GM23248 (cell line): ENCODE measurements around the gene PPP2R3B. TPM values are rescaled to one million over a fixed set of nuclear protein-coding genes. Genes with fewer than 3 reads are reported as not detected.

Source experiments
- DNase-seq: peaks from one replicate; pipeline ENCODE4 v3.0.0-alpha.2; 2015
- H2AFZ ChIP-seq: fragments of 200-600 bp; sonication (generic); 2 replicates; pipeline ENCODE4 v1.6.1; 2016; ENCODE audit warnings: antibody characterized with exemption
- H3F3A ChIP-seq: fragments of 200-600 bp; sonication (generic); 2 replicates; pipeline ENCODE4 v1.6.1; 2016; ENCODE audit warnings: mild to moderate bottlenecking, antibody characterized with exemption, mixed run types; ENCODE audit not compliant: insufficient read depth
- H3K27ac ChIP-seq: fragments of 200-600 bp; sonication (generic); 2 replicates; pipeline ENCODE4 v1.5.1; 2016; ENCODE audit warnings: mild to moderate bottlenecking
- H3K27me3 ChIP-seq: fragments of 200-600 bp; sonication (generic); replicated peaks from 2 replicates; pipeline ENCODE4 v1.6.1; 2016; ENCODE audit warnings: mild to moderate bottlenecking; ENCODE audit not compliant: insufficient read depth
- H3K36me3 ChIP-seq: fragments of 200-600 bp; sonication (generic); 2 replicates; pipeline ENCODE4 v1.6.1; 2016; ENCODE audit warnings: low read depth, mild to moderate bottlenecking
- H3K4me1 ChIP-seq: fragments of 200-600 bp; sonication (generic); 2 replicates; pipeline ENCODE4 v1.6.1; 2016; ENCODE audit warnings: mild to moderate bottlenecking; ENCODE audit not compliant: insufficient read depth
- H3K4me2 ChIP-seq: fragments of 200-600 bp; sonication (generic); one replicate; pipeline ENCODE4 v1.6.1; 2016; ENCODE audit warnings: mild to moderate bottlenecking; ENCODE audit not compliant: unreplicated experiment
- H3K4me3 ChIP-seq: fragments of 200-600 bp; sonication (generic); 2 replicates; pipeline ENCODE4 v1.5.1; 2016; ENCODE audit warnings: mild to moderate bottlenecking
- H3K79me2 ChIP-seq: fragments of 200-600 bp; sonication (generic); 2 replicates; pipeline ENCODE4 v1.6.1; 2016; ENCODE audit warnings: mild to moderate bottlenecking; ENCODE audit not compliant: insufficient read depth
- H3K9ac ChIP-seq: fragments of 200-600 bp; sonication (generic); 2 replicates; pipeline ENCODE4 v1.6.1; 2016; ENCODE audit warnings: mild to moderate bottlenecking
- H3K9me2 ChIP-seq: fragments of 200-600 bp; sonication (generic); 2 replicates; pipeline ENCODE4 v1.6.1; 2016; ENCODE audit warnings: mixed run types, mild to moderate bottlenecking, moderate library complexity; ENCODE audit not compliant: insufficient read depth
- H3K9me3 ChIP-seq: fragments of 200-600 bp; sonication (generic); one replicate; pipeline ENCODE4 v1.6.1; 2017; ENCODE audit warnings: low read depth
- H4K20me1 ChIP-seq: fragments of 200-600 bp; sonication (generic); 2 replicates; pipeline ENCODE4 v1.6.0; 2016; ENCODE audit not compliant: insufficient read depth
- EZH2 ChIP-seq: fragments of 200-600 bp; sonication (generic); IDR thresholded peaks from 2 replicates; pipeline ENCODE4 v1.6.1; 2018; ENCODE audit warnings: antibody characterized with exemption, mild to moderate bottlenecking; ENCODE audit not compliant: insufficient read depth, poor library complexity, severe bottlenecking
- EZH2phosphoT487 ChIP-seq: fragments of 200-600 bp; sonication (generic); IDR thresholded peaks from 2 replicates; pipeline ENCODE4 v1.6.1; 2018; ENCODE audit warnings: antibody characterized with exemption, moderate library complexity, mild to moderate bottlenecking, low read depth; ENCODE audit not compliant: insufficient read depth
- WGBS, 2 experiments: methylation state at CpG; one replicate each; pipeline ENCODE4 v1.1.6; 2015 to 2017; ENCODE audit warnings: low lambda C conversion rate in 2 of 2, low coverage in 1 of 2; ENCODE audit errors: missing lambda C conversion rate in 2 of 2; 5-methylcytosine and 5-hydroxymethylcytosine counted together
- in situ Hi-C: fragments of 300-500 bp; cut with MboI; formaldehyde crosslinking; loops from 2 replicates; pipeline ENCODE4 v1.15.0; 2020
- polyA plus RNA-seq: library from polyadenylated mRNA; unstranded; fragments of >200 nt; fragmentation: Nextera tagmentation; extraction: Ambion mirVana; gene quantifications from 2 replicates; pipeline ENCODE4 v1.2.1, GENCODE V29; 2016
- total RNA-seq: library from RNA; depleted of rRNA; stranded (reverse); fragments of >200 nt; shearing (Covaris generic); gene quantifications from 2 replicates; pipeline ENCODE4 v1.2.3, GENCODE V29; 2014

The PPP2R3B gene
- total and polyA plus RNA-seq, 2 experiments from 2014 or later, result 7.4 to 16.6 TPM

DNA sequence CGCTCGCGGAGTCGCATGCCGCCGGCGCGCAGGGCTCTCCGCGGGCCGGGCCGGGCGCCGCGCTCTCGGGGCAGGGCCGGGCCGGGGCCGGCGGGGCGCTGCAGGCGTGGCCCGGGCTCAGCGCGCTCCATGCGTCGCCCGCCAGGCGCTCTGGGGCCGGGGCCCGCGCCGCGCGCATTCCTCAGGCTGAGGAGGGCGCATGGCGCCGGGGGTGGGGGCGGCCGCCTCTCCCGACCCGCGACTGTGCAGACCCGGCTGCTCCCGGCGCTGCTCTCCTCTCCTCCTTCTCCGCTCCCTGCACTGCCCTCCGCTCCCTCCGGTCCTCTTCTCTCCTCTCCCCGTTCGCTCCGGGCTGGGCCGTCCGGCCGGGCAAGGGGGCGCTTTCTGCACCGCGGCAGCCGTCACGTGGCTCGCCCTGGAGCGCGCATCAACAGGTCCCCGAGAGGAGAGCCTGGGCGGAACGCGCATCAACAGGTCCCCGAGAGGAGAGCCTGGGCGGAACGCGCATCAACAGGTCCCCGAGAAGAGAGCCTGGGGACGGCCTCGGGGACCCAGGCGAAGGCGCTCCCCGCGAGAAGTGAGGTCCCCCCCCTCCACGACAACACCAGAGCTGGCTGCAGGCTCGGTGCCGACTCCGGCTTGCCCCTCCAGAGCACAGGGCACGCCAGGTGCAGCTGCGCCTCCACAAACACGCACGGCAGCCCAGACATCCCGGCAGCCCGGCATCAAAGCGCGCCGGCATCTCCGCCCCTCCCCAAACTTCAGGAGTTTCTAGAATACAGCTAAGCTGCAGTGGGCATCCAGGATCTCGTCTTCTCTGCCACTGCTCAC is 12.9 kb downstream of the PPP2R3B start:
- Histone ChIP-seq H3F3A (no peaks in the 10 kb centered on the region), H3K36me3 (no peaks in the 10 kb centered on the region), H3K79me2 (no peaks in the 10 kb centered on the region), H3K4me3 (peak overlapping the region; percentile 76), H3K27ac (no peak overlapping the region), H3K4me2 (peak overlapping the region; percentile 77), H3K4me1 (no peaks in the 10 kb centered on the region), H2AFZ (peak overlapping the region; percentile 42), H3K9me2 (no peaks in the 10 kb centered on the region), H3K9ac (no peak overlapping the region), H4K20me1 (no peaks in the 10 kb centered on the region), H3K27me3 (no peaks in the 10 kb centered on the region; the same call in 1 of the 2 replicates), H3K9me3 (no peaks in the 10 kb centered on the region)
- no peak for TF ChIP-seq EZH2phosphoT487
- no peak for TF ChIP-seq EZH2
- peak; percentile 55 for DNase-seq
- in situ Hi-C loops, result no loop called here
- 1 to 3% methylated on average over 56 to 62 of the region's 93 CpGs for WGBS, 2 experiments

DNA sequence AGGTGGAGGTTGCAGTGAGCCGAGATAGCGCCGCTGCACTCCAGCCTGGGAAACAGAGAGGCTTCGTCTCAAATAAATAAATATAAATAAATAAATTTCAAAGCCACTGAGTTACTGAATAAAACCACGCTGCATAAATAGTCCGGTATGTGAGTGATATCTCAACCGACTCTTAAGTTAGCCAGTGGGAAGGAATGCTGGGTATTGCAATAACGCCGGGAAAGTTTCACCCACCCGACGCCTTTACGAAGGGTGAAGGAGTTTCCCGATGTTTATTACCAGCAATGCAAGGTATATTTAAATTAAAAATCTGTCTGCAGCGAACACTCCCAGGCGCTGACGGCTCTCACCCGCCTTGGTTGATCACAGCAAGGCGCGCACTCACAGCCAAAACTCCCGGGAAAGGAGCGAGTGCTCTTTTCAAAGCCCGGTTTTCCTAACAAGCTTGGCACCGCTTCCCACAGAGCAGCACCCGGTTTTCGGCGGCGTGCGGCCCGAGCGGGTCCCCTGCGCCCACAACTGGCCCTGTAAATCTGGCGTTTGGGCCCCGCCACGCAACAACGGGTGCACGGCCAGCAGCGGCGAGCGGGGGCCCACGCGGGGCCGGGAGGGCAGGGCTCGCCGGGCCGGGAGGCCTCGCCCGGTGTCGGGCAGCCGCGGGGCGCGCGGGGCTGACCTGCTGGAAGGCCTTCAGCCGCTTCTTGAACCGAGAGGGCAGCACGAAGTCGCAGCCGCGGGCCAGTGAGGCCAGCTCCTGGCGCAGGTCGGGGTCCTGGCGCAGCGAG is 13.7 kb downstream of the PPP2R3B start:
- Histone ChIP-seq H3K9ac (peak overlapping the region; percentile 38), H3K4me3 (peak overlapping the region; percentile 76), H3K27ac (no peak overlapping the region), H3K27me3 (no peaks in the 10 kb centered on the region; the same call in 1 of the 2 replicates), H3K36me3 (no peaks in the 10 kb centered on the region), H3K4me2 (peak overlapping the region; percentile 77), H3K4me1 (no peaks in the 10 kb centered on the region), H3K79me2 (no peaks in the 10 kb centered on the region), H3K9me3 (no peaks in the 10 kb centered on the region), H3K9me2 (no peaks in the 10 kb centered on the region), H2AFZ (no peak overlapping the region; the same call in 1 of the 2 replicates), H4K20me1 (no peaks in the 10 kb centered on the region), H3F3A (no peaks in the 10 kb centered on the region)
- TF ChIP-seq EZH2phosphoT487 (no peak), EZH2 (no peak)
- 23 to 24% methylated on average over 35 to 36 of the region's 63 CpGs for WGBS, 2 experiments
- in situ Hi-C loops, result no loop called here
- peak; percentile 38 for DNase-seq

DNA sequence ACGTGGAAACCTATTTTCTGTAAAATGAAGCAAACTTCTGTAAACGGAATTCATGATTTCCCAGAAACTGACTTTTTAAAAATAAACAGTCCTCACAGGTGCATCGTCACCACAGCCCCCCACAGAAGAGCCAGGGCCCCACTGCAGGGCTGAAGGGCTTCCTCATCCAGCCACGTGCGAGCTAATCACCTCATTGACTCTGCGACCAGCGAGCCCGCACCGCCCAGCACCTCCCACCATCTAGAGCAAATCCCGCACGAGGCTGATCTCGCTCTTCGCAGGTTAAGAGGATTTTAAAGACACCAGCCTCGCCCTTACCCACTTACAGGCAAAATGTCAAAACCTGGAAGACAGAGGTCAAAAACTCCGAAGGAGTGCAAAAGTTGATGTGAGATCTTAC is 14.8 kb downstream of the PPP2R3B start:
- no peaks in the 10 kb centered on the region for H3K36me3 ChIP-seq
- H3K4me3 ChIP-seq, result no peak overlapping the region
- no peak for DNase-seq
- H2AFZ ChIP-seq, result no peak overlapping the region
- H3K4me1 ChIP-seq, result no peaks in the 10 kb centered on the region
- H3K9ac ChIP-seq, result no peak overlapping the region
- H3F3A ChIP-seq, result no peaks in the 10 kb centered on the region
- H3K9me2 ChIP-seq, result no peaks in the 10 kb centered on the region
- no peaks in the 10 kb centered on the region for H3K9me3 ChIP-seq
- in situ Hi-C loops, result no loop called here
- 98 to 99% methylated on average over 15 of the region's 15 CpGs for WGBS, 2 experiments
- H3K27me3 ChIP-seq, result no peaks in the 10 kb centered on the region; the same call in 1 of the 2 replicates
- H3K27ac ChIP-seq, result no peak overlapping the region
- no peak for TF ChIP-seq EZH2phosphoT487
- no peak for TF ChIP-seq EZH2
- no peak overlapping the region for H3K4me2 ChIP-seq
- H4K20me1 ChIP-seq, result no peaks in the 10 kb centered on the region
- no peaks in the 10 kb centered on the region for H3K79me2 ChIP-seq

DNA sequence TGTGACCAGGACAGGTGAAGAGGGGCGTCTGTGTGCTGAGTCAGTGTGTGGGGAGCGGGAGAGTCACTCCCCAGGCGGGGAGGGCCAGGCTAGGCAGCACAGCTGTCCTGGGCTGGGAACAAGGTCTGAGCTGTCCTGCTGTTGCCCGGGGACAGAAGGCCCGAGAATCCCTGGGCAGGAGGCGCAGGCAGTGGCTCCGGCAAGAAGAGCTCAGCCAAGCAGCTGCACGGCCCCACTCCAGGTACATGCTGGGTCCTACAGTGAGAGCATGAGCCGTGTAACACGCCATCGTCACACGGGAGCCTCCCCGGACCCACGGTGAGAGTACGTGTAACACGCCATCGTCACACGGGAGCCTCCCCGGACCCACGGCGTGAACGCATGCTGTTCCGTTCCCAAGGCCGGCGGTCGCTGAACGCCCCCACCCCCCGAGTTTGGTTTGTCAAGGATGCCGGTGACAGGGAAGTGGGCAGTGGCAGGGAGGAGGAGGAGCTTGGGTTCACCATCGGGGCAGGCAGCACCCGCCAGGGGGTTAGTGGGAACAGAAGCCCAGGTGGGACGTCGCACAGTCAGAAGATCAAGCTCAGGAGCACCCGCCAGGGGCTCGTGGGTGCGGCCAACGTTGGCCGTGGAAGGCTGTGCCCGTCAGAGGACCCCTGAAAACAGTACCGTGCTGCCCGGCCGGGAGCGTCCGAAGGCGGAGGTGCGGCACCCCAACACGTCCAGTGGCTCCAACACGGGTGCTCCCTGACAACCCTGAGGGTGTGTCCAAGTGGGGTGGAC is 15.6 kb downstream of the PPP2R3B start:
- Histone ChIP-seq H3K4me3 (no peak overlapping the region), H3K36me3 (no peaks in the 10 kb centered on the region), H2AFZ (no peak overlapping the region), H3K4me1 (no peaks in the 10 kb centered on the region), H4K20me1 (no peaks in the 10 kb centered on the region), H3K27ac (no peak overlapping the region), H3K9ac (no peak overlapping the region), H3F3A (no peaks in the 10 kb centered on the region), H3K4me2 (no peak overlapping the region), H3K27me3 (no peaks in the 10 kb centered on the region; the same call in 1 of the 2 replicates), H3K9me3 (no peaks in the 10 kb centered on the region), H3K9me2 (no peaks in the 10 kb centered on the region), H3K79me2 (no peaks in the 10 kb centered on the region)
- no peak for DNase-seq
- in situ Hi-C loops, result no loop called here
- 94 to 98% methylated on average over 46 to 48 of the region's 48 CpGs for WGBS, 2 experiments
- no peak for TF ChIP-seq EZH2phosphoT487
- no peak for TF ChIP-seq EZH2
